Measurements from ENCODE around the gene GGA2. TPM values are rescaled to one million over a fixed set of nuclear protein-coding genes. Genes with fewer than 3 reads are reported as not detected.

GGA2 gene
- total RNA-seq, 4 donors from 2014 or later: 32.4 to 57.6 (median 49.6) TPM

DNA sequence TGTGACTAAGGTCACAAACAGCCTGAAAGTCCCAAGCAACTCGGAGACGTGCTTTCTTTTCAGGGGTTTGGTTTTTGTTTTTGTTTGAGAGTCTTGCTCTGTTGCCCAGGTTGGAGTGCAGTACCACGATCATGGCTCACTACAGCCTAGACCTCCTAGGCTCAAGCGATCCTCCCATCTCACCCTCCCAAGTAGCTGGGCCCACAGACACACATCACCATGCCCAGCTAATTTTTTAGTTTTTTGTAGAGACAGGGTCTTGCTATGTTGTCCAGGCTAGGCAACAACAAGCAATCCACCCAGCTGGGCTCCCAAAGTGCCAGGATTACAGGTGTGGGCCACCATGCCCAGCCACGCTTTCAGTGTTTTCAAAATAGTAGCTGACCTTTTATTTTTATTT, 19.8 kb upstream of the GGA2 start:
- TF ChIP-seq, protein P1, sequence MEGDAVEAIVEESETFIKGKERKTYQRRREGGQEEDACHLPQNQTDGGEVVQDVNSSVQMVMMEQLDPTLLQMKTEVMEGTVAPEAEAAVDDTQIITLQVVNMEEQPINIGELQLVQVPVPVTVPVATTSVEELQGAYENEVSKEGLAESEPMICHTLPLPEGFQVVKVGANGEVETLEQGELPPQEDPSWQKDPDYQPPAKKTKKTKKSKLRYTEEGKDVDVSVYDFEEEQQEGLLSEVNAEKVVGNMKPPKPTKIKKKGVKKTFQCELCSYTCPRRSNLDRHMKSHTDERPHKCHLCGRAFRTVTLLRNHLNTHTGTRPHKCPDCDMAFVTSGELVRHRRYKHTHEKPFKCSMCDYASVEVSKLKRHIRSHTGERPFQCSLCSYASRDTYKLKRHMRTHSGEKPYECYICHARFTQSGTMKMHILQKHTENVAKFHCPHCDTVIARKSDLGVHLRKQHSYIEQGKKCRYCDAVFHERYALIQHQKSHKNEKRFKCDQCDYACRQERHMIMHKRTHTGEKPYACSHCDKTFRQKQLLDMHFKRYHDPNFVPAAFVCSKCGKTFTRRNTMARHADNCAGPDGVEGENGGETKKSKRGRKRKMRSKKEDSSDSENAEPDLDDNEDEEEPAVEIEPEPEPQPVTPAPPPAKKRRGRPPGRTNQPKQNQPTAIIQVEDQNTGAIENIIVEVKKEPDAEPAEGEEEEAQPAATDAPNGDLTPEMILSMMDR (IDR thresholded peaks at IDR 0.05; ENCODE audit: low read depth): no peak

DNA sequence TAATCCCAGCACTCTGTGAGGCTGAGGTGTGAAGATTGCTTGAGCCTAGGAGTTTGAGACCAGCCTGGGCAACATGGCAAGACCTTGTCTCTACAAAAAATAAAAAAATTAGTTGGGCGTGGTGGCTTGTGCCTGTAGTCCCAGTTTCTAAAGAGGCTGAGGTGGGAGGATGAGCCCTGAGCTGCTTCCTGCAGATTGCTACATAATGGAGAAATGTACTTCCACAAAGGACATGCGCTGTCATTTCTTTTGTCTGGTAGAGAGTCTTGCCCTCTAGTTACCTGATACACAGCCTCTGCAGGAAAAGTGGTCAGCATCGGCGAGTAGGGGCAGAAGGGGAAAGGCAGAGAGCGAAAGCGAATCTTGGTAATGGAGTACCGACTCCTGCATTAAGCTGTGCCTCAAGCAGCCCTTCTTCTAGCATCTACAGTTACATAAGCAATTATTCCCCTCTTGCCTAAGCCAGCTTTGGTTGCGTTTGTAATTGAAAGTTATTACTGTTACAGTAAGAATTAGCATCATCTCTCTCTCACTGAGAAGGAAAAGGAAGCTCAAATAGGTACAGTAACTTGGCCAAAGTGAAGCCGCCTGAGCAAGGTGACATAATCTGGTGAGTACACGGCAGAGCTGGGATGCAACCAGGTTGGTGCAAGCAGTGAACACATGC, 18.5 kb upstream of the GGA2 start:
- TF ChIP-seq, protein P1 (IDR thresholded peaks at IDR 0.05; ENCODE audit: low read depth): no peak

DNA sequence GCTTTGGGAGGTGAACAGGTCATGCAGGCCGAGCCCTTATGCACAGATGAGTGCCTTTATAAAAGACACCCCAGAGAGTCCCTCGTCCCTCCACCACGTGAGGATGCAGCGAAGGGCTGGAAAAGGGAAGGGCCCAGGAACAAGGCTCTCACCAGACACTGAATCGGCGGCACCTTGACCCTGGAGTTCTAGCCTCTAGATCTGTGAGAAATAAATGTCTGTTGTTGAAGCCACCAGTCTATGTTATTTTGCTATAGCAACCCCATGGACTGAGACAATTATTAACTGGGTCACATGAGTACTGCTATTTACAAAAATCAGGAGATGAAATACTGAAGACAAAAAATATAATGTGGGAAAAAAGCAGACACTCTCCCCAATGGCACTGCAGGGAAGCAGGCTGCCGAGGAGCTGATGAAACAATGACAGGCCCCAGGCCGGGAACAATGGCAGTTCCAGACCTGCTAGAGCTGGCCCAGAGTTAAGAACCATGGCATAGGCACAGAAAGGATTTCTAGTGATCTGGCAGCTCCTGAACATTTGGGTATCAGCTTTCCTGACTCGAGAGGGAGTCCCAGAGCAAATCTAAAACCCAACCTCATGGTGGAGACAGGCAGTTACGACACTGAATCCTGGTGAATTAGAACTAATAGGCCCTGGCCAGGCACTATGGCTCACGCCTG, 17.8 kb upstream of the GGA2 start:
- TF ChIP-seq, protein P1 (IDR thresholded peaks at IDR 0.05; ENCODE audit: low read depth): no peak

DNA sequence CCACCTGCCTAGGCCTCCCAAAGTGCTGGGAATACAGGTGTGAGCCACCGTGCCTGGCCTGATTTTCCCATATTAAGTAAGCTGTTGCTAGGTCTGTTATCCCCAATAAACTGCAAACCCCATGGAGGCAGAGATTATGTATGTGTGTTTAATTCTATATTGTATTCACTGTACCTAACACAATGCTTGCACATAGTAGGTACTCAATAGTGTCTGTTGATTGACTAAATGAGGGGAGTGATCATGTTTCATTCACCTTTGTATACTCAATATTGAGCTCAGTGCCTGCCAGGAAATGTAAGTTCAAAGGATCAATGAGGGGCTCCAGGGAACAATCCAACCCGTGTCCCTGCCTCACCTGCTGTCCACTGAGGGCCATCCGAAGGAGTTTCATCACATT, 14.6 kb upstream of the GGA2 start:
- TF ChIP-seq, protein P1 (IDR thresholded peaks at IDR 0.05; ENCODE audit: low read depth): no peak

DNA sequence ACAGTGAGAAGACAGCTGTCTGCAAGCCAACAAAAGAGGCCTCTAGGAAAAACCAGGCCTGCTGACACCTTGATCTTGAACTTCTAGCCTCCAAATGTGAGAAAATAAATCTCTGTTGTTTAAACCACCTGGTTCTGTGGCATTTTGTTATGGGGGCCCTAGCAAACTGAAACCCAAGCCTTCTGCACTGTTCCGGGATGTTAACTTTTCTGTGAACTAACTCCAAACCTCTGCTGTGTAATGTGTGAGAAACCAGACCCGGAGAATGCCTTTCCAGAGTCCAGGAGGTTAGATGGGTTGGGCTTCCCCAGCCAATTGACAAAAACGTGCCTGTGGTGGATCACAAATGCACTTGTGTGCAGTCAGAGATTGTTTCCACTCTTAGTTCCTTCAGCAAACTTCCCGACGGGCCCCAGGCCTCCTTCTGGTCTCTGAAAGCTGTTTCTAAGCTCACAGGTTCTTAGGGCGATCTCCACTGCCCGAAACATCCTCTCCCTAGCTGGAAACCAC, 13.6 kb upstream of the GGA2 start:
- TF ChIP-seq, protein P1 (IDR thresholded peaks at IDR 0.05; ENCODE audit: low read depth): no peak

DNA sequence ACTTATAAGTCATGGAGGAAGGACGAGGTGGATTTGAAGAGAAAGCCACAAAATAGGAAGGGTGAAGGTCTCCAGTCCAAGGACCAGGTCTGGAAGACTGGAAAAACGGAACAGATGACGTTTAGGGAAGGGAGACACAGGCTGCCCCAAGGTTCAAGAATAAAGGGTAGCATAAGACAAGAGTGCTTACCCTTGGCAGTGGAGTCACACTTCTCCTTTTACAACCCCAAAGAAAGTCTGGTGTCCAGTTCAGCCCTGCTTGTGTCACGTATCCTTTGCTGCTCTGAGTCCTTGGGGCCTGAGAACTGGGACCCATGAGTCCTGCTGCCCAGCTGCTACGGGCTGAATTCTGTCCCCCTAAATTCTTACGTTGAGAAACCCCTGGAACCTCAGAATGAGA, 13.0 kb upstream of the GGA2 start:
- TF ChIP-seq, protein P1 (IDR thresholded peaks at IDR 0.05; ENCODE audit: low read depth): no peak

DNA sequence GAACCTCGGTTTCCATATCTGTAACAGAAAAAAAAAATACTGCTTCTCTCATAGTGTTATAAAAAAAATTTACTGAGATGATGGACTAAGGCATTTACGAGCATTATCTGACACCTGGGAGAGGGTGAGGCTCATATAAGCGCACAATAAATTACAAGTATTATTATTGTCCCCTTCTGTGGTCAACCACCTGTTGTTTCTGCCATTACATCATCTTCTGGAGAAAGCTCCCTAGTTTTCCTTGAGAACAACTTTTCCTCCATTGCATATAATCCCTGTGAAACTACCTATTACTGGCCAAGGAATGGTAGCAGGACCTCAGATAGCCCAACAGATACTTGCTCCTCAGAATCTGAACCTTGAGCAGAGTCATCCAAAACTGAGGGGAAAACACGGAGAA, 11.7 kb upstream of the GGA2 start:
- TF ChIP-seq, protein P1 (IDR thresholded peaks at IDR 0.05; ENCODE audit: low read depth): no peak

All from subcutaneous adipose tissue (tissue), 4 donors.